ENCODE measurements around the gene CCDC91.

CCDC91 gene

GRCh38 chr12:28145216-28145615 lies 45.0 kb upstream of the CCDC91 start:
- no peak overlapping the region for H3K4me3 ChIP-seq (ENCODE audit: insufficient read depth, low read length, poor library complexity, severe bottlenecking)
- no peaks in the 10 kb centered on the region for H3K27me3 ChIP-seq (ENCODE audit: low read length)
- no peaks in the 10 kb centered on the region for H3K36me3 ChIP-seq (ENCODE audit: low read length)
- no peaks in the 10 kb centered on the region for H4K20me1 ChIP-seq (ENCODE audit: low read depth, low read length)
- H3F3A ChIP-seq (ENCODE audit: insufficient read depth), result no peaks in the 10 kb centered on the region
- no peak overlapping the region for H3K4me2 ChIP-seq (ENCODE audit: low read depth, low read length, poor library complexity, severe bottlenecking)
- H2AFZ ChIP-seq (ENCODE audit: low read depth, low read length, severe bottlenecking), result no peak overlapping the region
- H3K79me2 ChIP-seq (ENCODE audit: insufficient read depth, low read length), result no peaks in the 10 kb centered on the region
- H3K9ac ChIP-seq (ENCODE audit: low read length), result no peak overlapping the region
- H3K27ac ChIP-seq (ENCODE audit: low read depth, low read length), result no peak overlapping the region
- TF ChIP-seq EZH2phosphoT487 (conservative IDR thresholded peaks at IDR 0.05; ENCODE audit: low read length), result no peak
- TF ChIP-seq, protein P1, sequence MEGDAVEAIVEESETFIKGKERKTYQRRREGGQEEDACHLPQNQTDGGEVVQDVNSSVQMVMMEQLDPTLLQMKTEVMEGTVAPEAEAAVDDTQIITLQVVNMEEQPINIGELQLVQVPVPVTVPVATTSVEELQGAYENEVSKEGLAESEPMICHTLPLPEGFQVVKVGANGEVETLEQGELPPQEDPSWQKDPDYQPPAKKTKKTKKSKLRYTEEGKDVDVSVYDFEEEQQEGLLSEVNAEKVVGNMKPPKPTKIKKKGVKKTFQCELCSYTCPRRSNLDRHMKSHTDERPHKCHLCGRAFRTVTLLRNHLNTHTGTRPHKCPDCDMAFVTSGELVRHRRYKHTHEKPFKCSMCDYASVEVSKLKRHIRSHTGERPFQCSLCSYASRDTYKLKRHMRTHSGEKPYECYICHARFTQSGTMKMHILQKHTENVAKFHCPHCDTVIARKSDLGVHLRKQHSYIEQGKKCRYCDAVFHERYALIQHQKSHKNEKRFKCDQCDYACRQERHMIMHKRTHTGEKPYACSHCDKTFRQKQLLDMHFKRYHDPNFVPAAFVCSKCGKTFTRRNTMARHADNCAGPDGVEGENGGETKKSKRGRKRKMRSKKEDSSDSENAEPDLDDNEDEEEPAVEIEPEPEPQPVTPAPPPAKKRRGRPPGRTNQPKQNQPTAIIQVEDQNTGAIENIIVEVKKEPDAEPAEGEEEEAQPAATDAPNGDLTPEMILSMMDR (IDR thresholded peaks at IDR 0.05; ENCODE audit: insufficient read depth, low read length, poor library complexity, severe bottlenecking), result no peak
- H3K9me3 ChIP-seq (ENCODE audit: insufficient read depth, low read length), result no peaks in the 10 kb centered on the region
- H3K9me2 ChIP-seq (replicated peaks; ENCODE audit: insufficient read depth, low read length), result no peaks in the 10 kb centered on the region

GRCh38 chr12:28149279-28149678 lies 41.0 kb upstream of the CCDC91 start:
- no peak overlapping the region for H3K4me3 ChIP-seq (ENCODE audit: insufficient read depth, low read length, poor library complexity, severe bottlenecking)
- no peaks in the 10 kb centered on the region for H3K9me3 ChIP-seq (ENCODE audit: insufficient read depth, low read length)
- H3K79me2 ChIP-seq (ENCODE audit: insufficient read depth, low read length), result no peaks in the 10 kb centered on the region
- no peaks in the 10 kb centered on the region for H3F3A ChIP-seq (ENCODE audit: insufficient read depth)
- H3K27me3 ChIP-seq (ENCODE audit: low read length), result no peaks in the 10 kb centered on the region
- TF ChIP-seq, protein P1 (IDR thresholded peaks at IDR 0.05; ENCODE audit: insufficient read depth, low read length, poor library complexity, severe bottlenecking), result no peak
- no peak for TF ChIP-seq EZH2phosphoT487 (conservative IDR thresholded peaks at IDR 0.05; ENCODE audit: low read length)
- H3K9me2 ChIP-seq (replicated peaks; ENCODE audit: insufficient read depth, low read length), result no peaks in the 10 kb centered on the region
- no peak overlapping the region for H3K27ac ChIP-seq (ENCODE audit: low read depth, low read length)
- no peaks in the 10 kb centered on the region for H3K36me3 ChIP-seq (ENCODE audit: low read length)
- H3K9ac ChIP-seq (ENCODE audit: low read length), result no peak overlapping the region
- H3K4me2 ChIP-seq (ENCODE audit: low read depth, low read length, poor library complexity, severe bottlenecking), result no peak overlapping the region
- no peak overlapping the region for H2AFZ ChIP-seq (ENCODE audit: low read depth, low read length, severe bottlenecking)
- H4K20me1 ChIP-seq (ENCODE audit: low read depth, low read length), result no peaks in the 10 kb centered on the region

- Histone ChIP-seq H3K4me3 (ENCODE audit: insufficient read depth, low read length, poor library complexity, severe bottlenecking) (no peak overlapping the region), H3K9me2 (replicated peaks; ENCODE audit: insufficient read depth, low read length) (no peaks in the 10 kb centered on the region), H3K27ac (ENCODE audit: low read depth, low read length) (no peak overlapping the region), H3K79me2 (ENCODE audit: insufficient read depth, low read length) (no peaks in the 10 kb centered on the region), H4K20me1 (ENCODE audit: low read depth, low read length) (no peaks in the 10 kb centered on the region), H3K9ac (ENCODE audit: low read length) (no peak overlapping the region), H2AFZ (ENCODE audit: low read depth, low read length, severe bottlenecking) (no peak overlapping the region), H3K27me3 (ENCODE audit: low read length) (no peaks in the 10 kb centered on the region), H3F3A (ENCODE audit: insufficient read depth) (no peaks in the 10 kb centered on the region), H3K9me3 (ENCODE audit: insufficient read depth, low read length) (no peaks in the 10 kb centered on the region), H3K4me2 (ENCODE audit: low read depth, low read length, poor library complexity, severe bottlenecking) (no peak overlapping the region), H3K36me3 (ENCODE audit: low read length) (no peaks in the 10 kb centered on the region)
- TF ChIP-seq, protein P1 (IDR thresholded peaks at IDR 0.05; ENCODE audit: insufficient read depth, low read length, poor library complexity, severe bottlenecking), result no peak
- TF ChIP-seq EZH2phosphoT487 (conservative IDR thresholded peaks at IDR 0.05; ENCODE audit: low read length), result no peak
These were observed 33.9 kb upstream of the CCDC91 start for GRCh38 chr12:28156362-28156761.

Data from SU-DHL-6 (cell line).